ENCODE results near the gene ADA.

ADA gene

DNA sequence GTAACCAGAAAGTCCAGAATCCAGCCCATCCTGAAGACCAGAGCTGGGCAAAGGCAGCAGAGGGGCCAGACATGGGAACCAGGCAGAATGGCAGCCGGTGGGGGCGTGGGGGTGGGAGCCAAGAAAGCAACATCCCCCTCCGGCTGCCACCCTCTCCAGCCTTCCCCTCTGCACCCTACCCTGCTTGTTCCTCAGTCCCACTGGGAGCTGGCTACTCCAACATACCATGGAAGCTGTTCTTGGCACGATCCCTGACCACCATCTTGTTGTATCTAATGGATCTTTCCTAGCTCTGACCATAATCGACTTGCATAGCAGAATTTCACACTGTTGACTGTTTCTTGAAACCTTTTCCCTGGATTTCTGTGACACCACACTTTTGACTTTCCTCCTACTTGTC lies 30.2 kb downstream of the ADA start:
- H3K4me2 ChIP-seq (ENCODE audit: low read depth, low read length, poor library complexity, severe bottlenecking), result no peak overlapping the region
- TF ChIP-seq EZH2phosphoT487 (IDR thresholded peaks at IDR 0.05; ENCODE audit: borderline replicate concordance), result no peak
- TF ChIP-seq, protein P1, sequence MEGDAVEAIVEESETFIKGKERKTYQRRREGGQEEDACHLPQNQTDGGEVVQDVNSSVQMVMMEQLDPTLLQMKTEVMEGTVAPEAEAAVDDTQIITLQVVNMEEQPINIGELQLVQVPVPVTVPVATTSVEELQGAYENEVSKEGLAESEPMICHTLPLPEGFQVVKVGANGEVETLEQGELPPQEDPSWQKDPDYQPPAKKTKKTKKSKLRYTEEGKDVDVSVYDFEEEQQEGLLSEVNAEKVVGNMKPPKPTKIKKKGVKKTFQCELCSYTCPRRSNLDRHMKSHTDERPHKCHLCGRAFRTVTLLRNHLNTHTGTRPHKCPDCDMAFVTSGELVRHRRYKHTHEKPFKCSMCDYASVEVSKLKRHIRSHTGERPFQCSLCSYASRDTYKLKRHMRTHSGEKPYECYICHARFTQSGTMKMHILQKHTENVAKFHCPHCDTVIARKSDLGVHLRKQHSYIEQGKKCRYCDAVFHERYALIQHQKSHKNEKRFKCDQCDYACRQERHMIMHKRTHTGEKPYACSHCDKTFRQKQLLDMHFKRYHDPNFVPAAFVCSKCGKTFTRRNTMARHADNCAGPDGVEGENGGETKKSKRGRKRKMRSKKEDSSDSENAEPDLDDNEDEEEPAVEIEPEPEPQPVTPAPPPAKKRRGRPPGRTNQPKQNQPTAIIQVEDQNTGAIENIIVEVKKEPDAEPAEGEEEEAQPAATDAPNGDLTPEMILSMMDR (conservative IDR thresholded peaks at IDR 0.05; ENCODE audit: low read length), result no peak
- no peak overlapping the region for H2AFZ ChIP-seq (ENCODE audit: low read length)
- no peaks in the 10 kb centered on the region for H3K27me3 ChIP-seq (ENCODE audit: insufficient read depth, low read length, poor library complexity, severe bottlenecking)
- peaks cover 96% of the 10 kb centered on the region for H3K36me3 ChIP-seq (ENCODE audit: insufficient read depth, low read length)
- no peaks in the 10 kb centered on the region for H3K9me2 ChIP-seq (replicated peaks; ENCODE audit: low read depth, low read length)
- no peak overlapping the region for H3K4me3 ChIP-seq (ENCODE audit: low read length, poor library complexity, severe bottlenecking)
- H3K9ac ChIP-seq (ENCODE audit: low read depth, low read length, poor library complexity, severe bottlenecking), result no peak overlapping the region
- no peaks in the 10 kb centered on the region for H3K4me1 ChIP-seq (ENCODE audit: insufficient read depth, low read length, poor library complexity, severe bottlenecking)
- H3F3A ChIP-seq (ENCODE audit: low read depth), result no peaks in the 10 kb centered on the region
- H3K79me2 ChIP-seq (ENCODE audit: insufficient read depth, low read length), result no peaks in the 10 kb centered on the region
- no peaks in the 10 kb centered on the region for H3K9me3 ChIP-seq (ENCODE audit: insufficient read depth, low read depth, low read length)
- no peaks in the 10 kb centered on the region for H4K20me1 ChIP-seq (ENCODE audit: insufficient read depth, low read length, poor library complexity, severe bottlenecking)

DNA sequence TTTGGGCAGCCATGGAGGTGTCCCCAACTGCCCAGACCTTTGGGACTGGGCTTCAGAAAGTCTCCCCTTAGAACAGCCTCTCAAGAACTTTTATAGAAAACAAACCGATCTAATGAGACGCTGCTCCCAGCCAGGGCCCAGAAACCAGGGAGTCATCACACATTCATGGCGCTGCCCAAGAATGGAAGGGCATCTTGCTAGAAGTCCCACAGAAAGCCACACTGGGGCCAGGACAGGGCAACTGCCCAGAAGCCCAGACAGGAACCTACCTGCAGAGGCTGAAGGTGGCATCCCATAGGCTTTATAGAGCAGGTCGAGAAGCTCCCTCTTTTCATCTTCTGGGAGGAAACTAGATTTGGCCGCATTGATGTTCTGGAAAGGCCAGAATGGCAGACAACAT lies 31.5 kb downstream of the ADA start:
- H3K9me2 ChIP-seq (replicated peaks; ENCODE audit: low read depth, low read length), result no peaks in the 10 kb centered on the region
- H3K4me1 ChIP-seq (ENCODE audit: insufficient read depth, low read length, poor library complexity, severe bottlenecking), result no peaks in the 10 kb centered on the region
- H3K79me2 ChIP-seq (ENCODE audit: insufficient read depth, low read length), result no peaks in the 10 kb centered on the region
- no peaks in the 10 kb centered on the region for H3F3A ChIP-seq (ENCODE audit: low read depth)
- peaks cover 96% of the 10 kb centered on the region for H3K36me3 ChIP-seq (ENCODE audit: insufficient read depth, low read length)
- no peak overlapping the region for H3K9ac ChIP-seq (ENCODE audit: low read depth, low read length, poor library complexity, severe bottlenecking)
- TF ChIP-seq EZH2phosphoT487 (IDR thresholded peaks at IDR 0.05; ENCODE audit: borderline replicate concordance), result no peak
- TF ChIP-seq, protein P1 (conservative IDR thresholded peaks at IDR 0.05; ENCODE audit: low read length), result no peak
- H3K9me3 ChIP-seq (ENCODE audit: insufficient read depth, low read depth, low read length), result no peaks in the 10 kb centered on the region
- no peak overlapping the region for H3K4me2 ChIP-seq (ENCODE audit: low read depth, low read length, poor library complexity, severe bottlenecking)
- H3K4me3 ChIP-seq (ENCODE audit: low read length, poor library complexity, severe bottlenecking), result no peak overlapping the region
- H2AFZ ChIP-seq (ENCODE audit: low read length), result no peak overlapping the region
- H3K27me3 ChIP-seq (ENCODE audit: insufficient read depth, low read length, poor library complexity, severe bottlenecking), result no peaks in the 10 kb centered on the region
- H4K20me1 ChIP-seq (ENCODE audit: insufficient read depth, low read length, poor library complexity, severe bottlenecking), result no peaks in the 10 kb centered on the region

DNA sequence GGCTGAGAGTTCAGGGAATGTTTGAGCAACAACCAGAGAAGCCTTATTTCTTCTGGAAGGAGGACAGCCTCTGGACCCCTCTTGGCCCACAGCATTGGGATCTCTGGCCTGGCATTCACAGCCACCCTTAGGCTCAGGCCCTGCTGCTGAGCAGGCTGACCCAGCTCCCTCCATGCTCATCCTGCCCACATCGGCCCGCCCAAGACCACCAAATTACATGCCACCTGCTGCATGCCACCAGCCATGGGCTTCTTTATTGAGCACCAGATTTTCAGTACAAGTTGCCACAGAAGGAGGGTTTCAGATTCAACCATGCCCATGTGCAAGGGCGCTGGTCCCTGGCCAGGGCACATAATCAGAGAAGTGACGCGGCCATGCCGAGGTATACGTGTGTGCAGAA lies 32.2 kb downstream of the ADA start:
- no peaks in the 10 kb centered on the region for H3K79me2 ChIP-seq (ENCODE audit: insufficient read depth, low read length)
- H3F3A ChIP-seq (ENCODE audit: low read depth), result no peaks in the 10 kb centered on the region
- no peaks in the 10 kb centered on the region for H3K4me1 ChIP-seq (ENCODE audit: insufficient read depth, low read length, poor library complexity, severe bottlenecking)
- no peaks in the 10 kb centered on the region for H3K9me2 ChIP-seq (replicated peaks; ENCODE audit: low read depth, low read length)
- no peak overlapping the region for H3K4me3 ChIP-seq (ENCODE audit: low read length, poor library complexity, severe bottlenecking)
- no peaks in the 10 kb centered on the region for H4K20me1 ChIP-seq (ENCODE audit: insufficient read depth, low read length, poor library complexity, severe bottlenecking)
- H3K4me2 ChIP-seq (ENCODE audit: low read depth, low read length, poor library complexity, severe bottlenecking), result no peak overlapping the region
- no peak overlapping the region for H2AFZ ChIP-seq (ENCODE audit: low read length)
- no peaks in the 10 kb centered on the region for H3K27me3 ChIP-seq (ENCODE audit: insufficient read depth, low read length, poor library complexity, severe bottlenecking)
- TF ChIP-seq, protein P1 (conservative IDR thresholded peaks at IDR 0.05; ENCODE audit: low read length), result no peak
- TF ChIP-seq EZH2phosphoT487 (IDR thresholded peaks at IDR 0.05; ENCODE audit: borderline replicate concordance), result no peak
- no peaks in the 10 kb centered on the region for H3K9me3 ChIP-seq (ENCODE audit: insufficient read depth, low read depth, low read length)
- no peak overlapping the region for H3K9ac ChIP-seq (ENCODE audit: low read depth, low read length, poor library complexity, severe bottlenecking)
- H3K36me3 ChIP-seq (ENCODE audit: insufficient read depth, low read length), result peaks cover 96% of the 10 kb centered on the region
